Measurements from ENCODE around the gene KCNE3.

- TF ChIP-seq POLR2A (IDR thresholded peaks at IDR 0.05), result no peak
- no peak for TF ChIP-seq POLR2AphosphoS5 (IDR thresholded peaks at IDR 0.05)
Observed at GRCh38 chr11:74437441-74438042, 29.8 kb downstream of the KCNE3 start.

All from gastroesophageal sphincter (tissue), 2 donors.